ENCODE data around the gene CYP3A4. TPM values are rescaled to one million over a fixed set of nuclear protein-coding genes. Genes with fewer than 3 reads are reported as not detected.

CYP3A4 gene
- total RNA-seq, 1 experiment from 2014 or later, result not detected

GRCh38 chr7:99828811-99829210 lies 44.8 kb upstream of the CYP3A4 start:
- Histone ChIP-seq H2BK15ac (ENCODE audit: low read depth, low read length) (no peak overlapping the region), H3K9ac (ENCODE audit: extremely low read depth, insufficient read length, low read length) (no peak overlapping the region), H2AFZ (ENCODE audit: low read length) (no peak overlapping the region), H4K20me1 (ENCODE audit: control insufficient read depth, insufficient read depth, insufficient read length) (no peaks in the 10 kb centered on the region), H3K27me3 (ENCODE audit: insufficient read depth, low read length) (no peaks in the 10 kb centered on the region), H2BK12ac (ENCODE audit: insufficient read length, low read depth, low read length) (no peak overlapping the region), H3K4me2 (ENCODE audit: insufficient read depth, insufficient read length, low read length) (no peak overlapping the region), H3K4me1 (ENCODE audit: insufficient read depth, low read length) (no peaks in the 10 kb centered on the region), H2BK5ac (ENCODE audit: insufficient read length, low read length) (no peak overlapping the region), H2BK120ac (ENCODE audit: low read depth, low read length, poor library complexity, severe bottlenecking) (no peak overlapping the region), H3K18ac (ENCODE audit: insufficient read length, low read depth, low read length) (no peak overlapping the region), H4K5ac (ENCODE audit: insufficient read length, low read depth, low read length) (no peak overlapping the region), H4K8ac (replicated peaks; ENCODE audit: insufficient read length, low read depth, low read length) (no peak overlapping the region), H3K56ac (ENCODE audit: insufficient read length, low read depth, low read length) (no peak overlapping the region), H2AK5ac (ENCODE audit: insufficient read length, low read length) (no peak overlapping the region), H3K14ac (ENCODE audit: insufficient read depth, low read length) (no peak overlapping the region), H3K9me3 (ENCODE audit: control insufficient read depth, low read depth, low read length) (no peaks in the 10 kb centered on the region), H3T11ph (ENCODE audit: low read length) (no peak overlapping the region), H3K23me2 (ENCODE audit: insufficient read length, low read depth, low read length, poor library complexity, severe bottlenecking) (no peaks in the 10 kb centered on the region), H3K79me1 (ENCODE audit: insufficient read depth, low read depth, low read length, poor library complexity, severe bottlenecking) (no peaks in the 10 kb centered on the region), H3K4ac (ENCODE audit: low read depth, low read length) (no peak overlapping the region), H3K27ac (ENCODE audit: insufficient read length, low read depth, low read length) (no peak overlapping the region), H3K23ac (ENCODE audit: insufficient read length, low read depth, low read length) (no peak overlapping the region), H4K91ac (ENCODE audit: insufficient read length, low read depth, low read length) (no peak overlapping the region), H3K79me2 (ENCODE audit: insufficient read depth, low read length) (no peaks in the 10 kb centered on the region), H2BK20ac (ENCODE audit: low read depth, low read length, poor library complexity, severe bottlenecking) (no peak overlapping the region)
- no peak overlapping the region for H3K27ac Mint-ChIP-seq
- no peaks in the 10 kb centered on the region for H3K9me3 Mint-ChIP-seq
- TF ChIP-seq CTCF (conservative IDR thresholded peaks at IDR 0.05), result no peak
- peaks cover 3% of the 10 kb centered on the region; the same call in 1 of the 2 replicates for H3K27me3 Mint-ChIP-seq (ENCODE audit: low read depth)
- DNase-seq, result no peak
- no peaks in the 10 kb centered on the region for H3K36me3 Mint-ChIP-seq (ENCODE audit: insufficient read depth in 1 of 3, low read depth in 3 of 3)
- peaks cover 2 to 9% of the 10 kb centered on the region in 2 experiments; a peak in 1 of 4 replicates for H3K4me1 Mint-ChIP-seq
- H3K4me3 Mint-ChIP-seq, result no peak overlapping the region
